ENCODE data around the gene CSGALNACT2. TPM values are rescaled to one million over a fixed set of nuclear protein-coding genes. Genes with fewer than 3 reads are reported as not detected.

CSGALNACT2 gene
- total and polyA plus RNA-seq, 9 of the 15 experiments (the other 6 are each of a cell fraction or from before 2014, with no cell fraction given), result 1.4 to 7.3 (median 3.5) TPM

- TF ChIP-seq KDM4B (IDR thresholded peaks at IDR 0.05; ENCODE audit: borderline replicate concordance in 2 of 2, low read depth in 1 of 2) (no peak), RAD21 (CRISPR knock-in tag; conservative IDR thresholded peaks at IDR 0.05 in 1 of 2, IDR thresholded peaks at IDR 0.05 in 1 of 2) (no peak), GTF2B (IDR thresholded peaks at IDR 0.05; ENCODE audit: extremely low read depth, insufficient read length) (no peak), SRSF7 (optimal IDR thresholded peaks at IDR 0.05; ENCODE audit: low read depth, low read length) (no peak), NONO (IDR thresholded peaks at IDR 0.05; ENCODE audit: low read depth in 2 of 2, low read length in 1 of 2) (no peak), DLX4 (CRISPR knock-in tag; IDR thresholded peaks at IDR 0.05) (no peak), NFIX (CRISPR knock-in tag; IDR thresholded peaks at IDR 0.05; ENCODE audit: low read depth) (no peak), CGGBP1 (CRISPR knock-in tag; IDR thresholded peaks at IDR 0.05) (no peak), CTBP1 (IDR thresholded peaks at IDR 0.05; ENCODE audit: borderline replicate concordance) (0 out of 2 replicates have a peak, but pooled peaks have one; percentile 30), ATF1 (CRISPR knock-in tag; IDR thresholded peaks at IDR 0.05) (no peak), ATF1 (tag; IDR thresholded peaks at IDR 0.05) (0 out of 2 replicates have a peak, but pooled peaks have one; percentile 23), ZNF511 (CRISPR knock-in tag; IDR thresholded peaks at IDR 0.05) (no peak), NCOA1 (IDR thresholded peaks at IDR 0.05; ENCODE audit: low read depth) (no peak), ZC3H11A (IDR thresholded peaks at IDR 0.05; ENCODE audit: low read depth, low read length) (no peak), ZNF354B (CRISPR knock-in tag; IDR thresholded peaks at IDR 0.05) (no peak), SIX5 (IDR thresholded peaks at IDR 0.05; ENCODE audit: borderline replicate concordance in 1 of 2, insufficient read depth in 1 of 2, low read depth in 1 of 2, low read length in 2 of 2) (no peak), LCOR (CRISPR knock-in tag; IDR thresholded peaks at IDR 0.05) (peak; percentile 69), NFATC3 (IDR thresholded peaks at IDR 0.05) (no peak), POLR3G (IDR thresholded peaks at IDR 0.05; ENCODE audit: extremely low read depth, insufficient read length, insufficient replicate concordance) (no peak), HCFC1 (IDR thresholded peaks at IDR 0.05; ENCODE audit: low read depth, low read length) (no peak), RBM34 (IDR thresholded peaks at IDR 0.05; ENCODE audit: borderline replicate concordance, insufficient read depth, low read length) (no peak), MLLT1 (IDR thresholded peaks at IDR 0.05) (peak in 1 of 2 experiments; percentile 80; a peak in 2 of 4 replicates), CCAR2 (IDR thresholded peaks at IDR 0.05; ENCODE audit: low read depth, low read length) (no peak), SNIP1 (IDR thresholded peaks at IDR 0.05; ENCODE audit: low read depth) (no peak), NR3C1 (CRISPR knock-in tag; IDR thresholded peaks at IDR 0.05) (no peak), MYNN (IDR thresholded peaks at IDR 0.05) (no peak), MYNN (CRISPR knock-in tag; IDR thresholded peaks at IDR 0.05) (no peak), SMARCE1 (IDR thresholded peaks at IDR 0.05) (peak; percentile 66)
These were observed 9.1 kb upstream of the CSGALNACT2 start (continued) for GRCh38 chr10:43128958-43129706.
